MM.1S (cell line): Measurements from ENCODE around the gene TMEM134.

Experiments
- DNase-seq: peaks from one replicate; pipeline ENCODE4 v3.0.0-alpha.2; 2015
- H2AFZ ChIP-seq: fragments of 300-600 bp; sonication (generic); 2 replicates; pipeline ENCODE4 v1.6.0; 2016; ENCODE audit warnings: antibody characterized with exemption, low read length
- H3F3A ChIP-seq: fragments of 300-600 bp; sonication (generic); 2 replicates; pipeline ENCODE4 v1.6.1; 2016; ENCODE audit warnings: mild to moderate bottlenecking, antibody characterized with exemption, low read length, moderate library complexity, mixed read lengths; ENCODE audit not compliant: insufficient read depth
- H3K27ac ChIP-seq: fragments of 300-600 bp; sonication (generic); 2 replicates; pipeline ENCODE4 v1.5.1; 2016; ENCODE audit warnings: mild to moderate bottlenecking, low read length
- H3K27me3 ChIP-seq: fragments of 300-600 bp; sonication (generic); replicated peaks from 2 replicates; pipeline ENCODE4 v1.6.0; 2016; ENCODE audit warnings: low read length; ENCODE audit not compliant: insufficient read depth
- H3K36me3 ChIP-seq: fragments of 300-600 bp; sonication (generic); replicated peaks from 2 replicates; pipeline ENCODE4 v1.6.1; 2016; ENCODE audit warnings: mild to moderate bottlenecking, low read length, mixed read lengths; ENCODE audit not compliant: insufficient read depth
- H3K4me1 ChIP-seq: fragments of 300-600 bp; sonication (generic); 2 replicates; pipeline ENCODE4 v1.6.1; 2016; ENCODE audit warnings: low read length, mixed read lengths
- H3K4me2 ChIP-seq: fragments of 300-600 bp; sonication (generic); 2 replicates; pipeline ENCODE4 v1.6.0; 2016; ENCODE audit warnings: low read depth, low read length
- H3K4me3 ChIP-seq: fragments of 300-600 bp; sonication (generic); 2 replicates; pipeline ENCODE4 v1.5.1; 2016; ENCODE audit warnings: low read length, mixed read lengths
- H3K79me2 ChIP-seq: fragments of 300-600 bp; sonication (generic); 2 replicates; pipeline ENCODE4 v1.6.1; 2016; ENCODE audit warnings: mixed run types, low read length, mixed read lengths
- H3K9ac ChIP-seq: fragments of 300-600 bp; sonication (generic); 2 replicates; pipeline ENCODE4 v1.6.1; 2016; ENCODE audit warnings: low read length, mixed read lengths
- H3K9me2 ChIP-seq: fragments of 300-600 bp; sonication (generic); replicated peaks from 2 replicates; pipeline ENCODE4 v1.6.1; 2016; ENCODE audit warnings: mild to moderate bottlenecking, low read length, mixed read lengths; ENCODE audit not compliant: insufficient read depth
- H3K9me3 ChIP-seq: fragments of 300-600 bp; sonication (generic); replicated peaks from 2 replicates; pipeline ENCODE4 v1.6.1; 2016; ENCODE audit warnings: mild to moderate bottlenecking, low read length, mixed read lengths; ENCODE audit not compliant: insufficient read depth
- H4K20me1 ChIP-seq: fragments of 300-600 bp; sonication (generic); 2 replicates; pipeline ENCODE4 v1.6.1; 2016; ENCODE audit warnings: mild to moderate bottlenecking, low read length, moderate library complexity, mixed read lengths; ENCODE audit not compliant: insufficient read depth
- EZH2 ChIP-seq: fragments of 300-600 bp; sonication (generic); optimal IDR thresholded peaks from 2 replicates; pipeline ENCODE3; 2017; ENCODE audit warnings: low read depth, mild to moderate bottlenecking, antibody characterized with exemption, low read length, mixed read lengths
- EZH2phosphoT487 ChIP-seq: fragments of 300-600 bp; sonication (generic); IDR thresholded peaks from 2 replicates; pipeline ENCODE4 v1.6.1; 2018; ENCODE audit warnings: antibody characterized with exemption, low read length
- TF ChIP-seq, protein P1 (sequence below): fragments of 300-600 bp; sonication (generic); IDR thresholded peaks from 2 replicates; pipeline ENCODE4 v1.5.1; 2016; ENCODE audit warnings: antibody characterized with exemption, low read length, mixed read lengths

TMEM134 gene

DNA sequence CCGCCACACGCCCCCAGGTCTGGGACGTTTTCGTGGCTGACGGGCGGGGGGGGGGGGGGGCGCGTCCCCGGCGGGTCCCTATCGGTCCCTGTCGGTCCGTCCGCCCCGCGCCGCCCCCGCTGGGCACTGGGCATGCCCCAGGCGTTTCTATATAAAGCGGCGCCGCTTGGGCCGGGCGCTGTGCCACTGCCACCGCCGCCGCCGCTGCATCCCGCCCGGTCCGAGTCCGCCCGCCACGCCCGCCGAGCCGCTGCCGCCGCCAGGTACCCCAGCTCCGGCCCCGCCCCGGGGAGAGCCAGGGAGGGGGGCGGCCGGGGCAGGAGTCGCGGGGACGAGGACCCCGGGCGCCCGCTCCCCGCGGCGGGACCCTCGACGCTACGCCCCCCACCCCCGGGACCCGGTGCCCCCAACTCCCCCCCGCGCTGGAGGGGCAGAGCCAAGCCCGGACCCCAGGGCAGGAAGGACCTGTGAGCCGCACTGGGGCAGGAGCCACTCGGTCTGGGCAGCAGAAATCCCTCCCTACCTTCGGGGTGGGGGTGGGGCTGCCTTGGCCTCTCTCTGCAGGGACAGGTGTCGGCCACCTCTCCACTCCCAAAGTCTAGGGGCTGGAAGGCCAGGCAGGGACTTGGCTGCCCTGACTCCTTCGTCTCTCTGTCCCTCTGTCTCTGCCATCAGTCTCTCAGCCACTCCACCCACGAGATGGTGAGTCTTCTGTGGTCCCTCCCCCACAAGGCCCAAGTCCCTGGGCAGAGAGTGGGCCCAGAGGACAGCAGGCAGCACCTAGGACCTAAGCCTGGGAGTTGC is 53.3 kb downstream of the TMEM134 start, which contains the start of gene CARNS1:
Gene CARNS1 (plus strand): TSS at position 178 of the 804 bp plus-strand sequence. CDS start 522 bp downstream, at position 700.
- H3K9me3 ChIP-seq, result no peaks in the 10 kb centered on the region
- H3K27ac ChIP-seq, result no peak within 1 kb of the TSS
- DNase-seq, result no peak
- no peaks in the 10 kb centered on the region for H3F3A ChIP-seq
- H3K4me3 ChIP-seq, result no peak within 1 kb of the TSS
- H2AFZ ChIP-seq, result no peak within 1 kb of the TSS
- no peak within 1 kb of the TSS for H3K4me2 ChIP-seq
- no peak within 1 kb of the TSS for H3K9ac ChIP-seq
- no peaks in the 10 kb centered on the region for H3K9me2 ChIP-seq
- H3K79me2 ChIP-seq, result no peaks in the 10 kb centered on the region
- TF ChIP-seq EZH2, result no peak
- TF ChIP-seq EZH2phosphoT487, result no peak
- TF ChIP-seq, protein P1, sequence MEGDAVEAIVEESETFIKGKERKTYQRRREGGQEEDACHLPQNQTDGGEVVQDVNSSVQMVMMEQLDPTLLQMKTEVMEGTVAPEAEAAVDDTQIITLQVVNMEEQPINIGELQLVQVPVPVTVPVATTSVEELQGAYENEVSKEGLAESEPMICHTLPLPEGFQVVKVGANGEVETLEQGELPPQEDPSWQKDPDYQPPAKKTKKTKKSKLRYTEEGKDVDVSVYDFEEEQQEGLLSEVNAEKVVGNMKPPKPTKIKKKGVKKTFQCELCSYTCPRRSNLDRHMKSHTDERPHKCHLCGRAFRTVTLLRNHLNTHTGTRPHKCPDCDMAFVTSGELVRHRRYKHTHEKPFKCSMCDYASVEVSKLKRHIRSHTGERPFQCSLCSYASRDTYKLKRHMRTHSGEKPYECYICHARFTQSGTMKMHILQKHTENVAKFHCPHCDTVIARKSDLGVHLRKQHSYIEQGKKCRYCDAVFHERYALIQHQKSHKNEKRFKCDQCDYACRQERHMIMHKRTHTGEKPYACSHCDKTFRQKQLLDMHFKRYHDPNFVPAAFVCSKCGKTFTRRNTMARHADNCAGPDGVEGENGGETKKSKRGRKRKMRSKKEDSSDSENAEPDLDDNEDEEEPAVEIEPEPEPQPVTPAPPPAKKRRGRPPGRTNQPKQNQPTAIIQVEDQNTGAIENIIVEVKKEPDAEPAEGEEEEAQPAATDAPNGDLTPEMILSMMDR, result no peak
- peaks cover 17% of the 10 kb centered on the region; the same call in 1 of the 2 replicates for H3K4me1 ChIP-seq
- H3K36me3 ChIP-seq, result no peaks in the 10 kb centered on the region
- H4K20me1 ChIP-seq, result no peaks in the 10 kb centered on the region
- peaks cover 6% of the 10 kb centered on the region; the same call in 1 of the 2 replicates for H3K27me3 ChIP-seq

DNA sequence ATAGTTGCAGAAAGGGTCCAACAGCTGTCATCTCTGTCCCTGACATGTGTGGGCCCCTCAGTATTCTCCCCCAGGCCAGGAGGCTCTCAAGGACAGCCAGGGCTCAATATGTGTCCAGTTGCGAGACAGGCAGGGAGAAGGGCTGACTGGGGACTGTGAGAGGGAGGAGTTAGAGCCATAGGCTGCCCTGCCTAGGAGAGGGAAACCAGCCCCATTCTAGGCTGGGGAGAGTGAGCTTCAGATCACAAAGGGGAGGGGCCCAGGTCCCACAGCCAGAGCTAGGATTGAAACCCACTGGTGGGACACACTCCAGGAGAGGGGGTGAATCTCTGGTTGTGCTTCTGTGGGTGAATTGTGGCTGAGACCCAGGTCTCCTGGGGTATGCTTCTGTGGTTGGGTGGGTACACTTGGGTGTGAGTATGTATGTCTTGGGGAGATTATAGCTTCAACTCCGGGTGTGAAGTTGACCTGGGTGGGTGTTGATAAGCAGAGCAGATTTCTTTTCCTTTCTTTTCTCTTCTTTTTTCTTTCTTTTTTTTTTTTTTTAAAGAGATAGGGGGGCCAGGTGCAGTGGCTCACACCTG is 55.7 kb downstream of the TMEM134 start:
- no peak for DNase-seq
- no peaks in the 10 kb centered on the region for H4K20me1 ChIP-seq
- H3F3A ChIP-seq, result no peaks in the 10 kb centered on the region; the same call in 1 of the 2 replicates
- H3K27me3 ChIP-seq, result peaks cover 6% of the 10 kb centered on the region; the same call in 1 of the 2 replicates
- no peak overlapping the region for H3K4me2 ChIP-seq
- no peaks in the 10 kb centered on the region for H3K36me3 ChIP-seq
- H3K9me2 ChIP-seq, result no peaks in the 10 kb centered on the region
- no peaks in the 10 kb centered on the region for H3K9me3 ChIP-seq
- TF ChIP-seq EZH2, result no peak
- H3K4me1 ChIP-seq, result peaks cover 20% of the 10 kb centered on the region
- no peak overlapping the region for H2AFZ ChIP-seq
- H3K27ac ChIP-seq, result no peak overlapping the region
- no peak overlapping the region for H3K9ac ChIP-seq
- no peaks in the 10 kb centered on the region for H3K79me2 ChIP-seq
- no peak overlapping the region for H3K4me3 ChIP-seq

DNA sequence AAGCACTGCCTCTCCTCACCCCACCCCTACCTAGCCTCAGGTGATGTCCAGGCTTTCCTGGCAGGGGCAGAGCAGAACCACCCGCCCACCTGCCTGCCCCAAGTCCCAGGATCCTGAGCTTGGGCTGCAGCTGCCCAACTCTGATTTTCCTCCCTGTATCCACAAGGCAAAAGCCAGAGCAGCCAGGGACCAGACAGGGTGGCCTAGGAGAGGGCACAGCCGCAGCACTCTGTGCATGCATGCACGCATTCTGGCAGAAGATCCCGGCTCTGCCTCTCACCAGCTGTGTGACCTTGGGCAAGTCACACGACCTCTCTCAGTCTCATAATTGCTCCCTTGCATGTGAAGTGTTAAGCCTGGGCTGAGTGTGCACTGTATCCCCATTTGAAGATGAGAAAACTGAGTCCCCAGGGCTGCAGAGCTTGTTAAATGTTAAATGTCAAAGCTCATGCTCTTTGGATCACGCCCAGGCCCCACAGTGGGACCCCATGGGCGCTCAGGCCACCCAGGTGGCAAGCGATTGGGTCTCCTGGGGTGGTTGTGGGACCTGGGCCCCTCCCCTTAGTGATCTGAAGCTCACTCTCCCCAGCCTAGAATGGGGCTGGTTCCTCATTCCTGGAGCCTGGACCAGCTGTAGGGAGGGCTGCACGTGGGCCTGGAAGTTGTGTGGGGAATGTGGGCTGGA is 56.4 kb downstream of the TMEM134 start:
- no peak overlapping the region for H2AFZ ChIP-seq
- H3F3A ChIP-seq, result no peaks in the 10 kb centered on the region; the same call in 1 of the 2 replicates
- H3K9me2 ChIP-seq, result no peaks in the 10 kb centered on the region
- no peaks in the 10 kb centered on the region for H3K79me2 ChIP-seq
- no peaks in the 10 kb centered on the region for H4K20me1 ChIP-seq
- TF ChIP-seq EZH2phosphoT487, result no peak
- TF ChIP-seq, protein P1, result no peak
- no peak for TF ChIP-seq EZH2
- H3K4me1 ChIP-seq, result peaks cover 19% of the 10 kb centered on the region
- no peak overlapping the region for H3K9ac ChIP-seq
- no peak overlapping the region for H3K4me2 ChIP-seq
- DNase-seq, result no peak
- H3K4me3 ChIP-seq, result no peak overlapping the region
- H3K9me3 ChIP-seq, result no peaks in the 10 kb centered on the region
- no peaks in the 10 kb centered on the region for H3K36me3 ChIP-seq
- no peak overlapping the region for H3K27ac ChIP-seq
- peaks cover 6% of the 10 kb centered on the region; the same call in 1 of the 2 replicates for H3K27me3 ChIP-seq
